ENCODE measurements around the gene TSPAN9.

DNA sequence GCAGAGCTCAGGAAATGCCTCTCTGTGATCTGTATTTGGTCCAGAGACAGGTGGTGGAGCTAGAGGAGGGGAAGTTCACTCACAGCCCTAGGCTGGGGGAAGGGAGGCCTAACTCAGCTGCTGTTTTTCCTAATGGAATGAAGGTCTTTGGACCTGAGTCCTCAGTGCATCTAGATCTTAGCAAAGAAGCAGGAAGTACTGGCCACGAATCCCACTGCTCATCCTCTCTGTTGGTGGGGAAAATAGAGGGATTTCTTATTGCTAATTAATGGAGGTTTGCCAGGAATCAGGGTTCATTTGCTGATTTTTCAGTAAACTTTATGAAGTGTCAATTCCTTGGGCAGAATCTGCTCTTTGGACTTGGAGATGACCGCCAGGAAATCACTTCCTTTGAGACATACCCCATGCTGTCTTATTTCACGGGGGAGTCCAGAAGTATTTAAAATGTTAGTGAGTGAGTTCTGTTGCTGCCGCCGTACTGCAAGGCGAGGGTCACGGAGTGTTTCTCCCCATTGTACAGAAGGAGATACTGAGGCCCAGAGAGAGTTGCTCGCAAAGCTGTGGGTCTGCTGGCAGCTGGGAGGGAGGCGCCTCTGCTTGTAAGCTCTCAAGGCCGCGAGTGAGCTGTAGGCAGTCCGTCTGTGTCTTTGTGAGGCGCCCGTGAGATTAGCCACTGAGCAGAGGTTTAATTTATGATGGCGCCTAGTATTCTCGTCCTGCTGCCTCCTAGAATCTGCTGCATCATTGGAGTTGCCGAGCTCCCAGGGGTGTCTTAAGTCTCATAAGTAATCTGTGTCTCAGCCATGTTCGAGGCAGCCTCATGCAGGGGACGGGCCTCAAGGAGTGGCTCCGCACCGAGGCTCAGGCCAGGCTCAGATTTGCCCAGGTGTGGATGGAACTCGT is 88.2 kb downstream of the TSPAN9 start:
- TF ChIP-seq, protein P1, sequence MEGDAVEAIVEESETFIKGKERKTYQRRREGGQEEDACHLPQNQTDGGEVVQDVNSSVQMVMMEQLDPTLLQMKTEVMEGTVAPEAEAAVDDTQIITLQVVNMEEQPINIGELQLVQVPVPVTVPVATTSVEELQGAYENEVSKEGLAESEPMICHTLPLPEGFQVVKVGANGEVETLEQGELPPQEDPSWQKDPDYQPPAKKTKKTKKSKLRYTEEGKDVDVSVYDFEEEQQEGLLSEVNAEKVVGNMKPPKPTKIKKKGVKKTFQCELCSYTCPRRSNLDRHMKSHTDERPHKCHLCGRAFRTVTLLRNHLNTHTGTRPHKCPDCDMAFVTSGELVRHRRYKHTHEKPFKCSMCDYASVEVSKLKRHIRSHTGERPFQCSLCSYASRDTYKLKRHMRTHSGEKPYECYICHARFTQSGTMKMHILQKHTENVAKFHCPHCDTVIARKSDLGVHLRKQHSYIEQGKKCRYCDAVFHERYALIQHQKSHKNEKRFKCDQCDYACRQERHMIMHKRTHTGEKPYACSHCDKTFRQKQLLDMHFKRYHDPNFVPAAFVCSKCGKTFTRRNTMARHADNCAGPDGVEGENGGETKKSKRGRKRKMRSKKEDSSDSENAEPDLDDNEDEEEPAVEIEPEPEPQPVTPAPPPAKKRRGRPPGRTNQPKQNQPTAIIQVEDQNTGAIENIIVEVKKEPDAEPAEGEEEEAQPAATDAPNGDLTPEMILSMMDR (IDR thresholded peaks at IDR 0.05), result no peak
- TF ChIP-seq, protein P2, sequence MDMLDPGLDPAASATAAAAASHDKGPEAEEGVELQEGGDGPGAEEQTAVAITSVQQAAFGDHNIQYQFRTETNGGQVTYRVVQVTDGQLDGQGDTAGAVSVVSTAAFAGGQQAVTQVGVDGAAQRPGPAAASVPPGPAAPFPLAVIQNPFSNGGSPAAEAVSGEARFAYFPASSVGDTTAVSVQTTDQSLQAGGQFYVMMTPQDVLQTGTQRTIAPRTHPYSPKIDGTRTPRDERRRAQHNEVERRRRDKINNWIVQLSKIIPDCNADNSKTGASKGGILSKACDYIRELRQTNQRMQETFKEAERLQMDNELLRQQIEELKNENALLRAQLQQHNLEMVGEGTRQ (IDR thresholded peaks at IDR 0.05), result no peak
- TF ChIP-seq RARB (CRISPR knock-in tag; IDR thresholded peaks at IDR 0.05) (no peak), CEBPB (IDR thresholded peaks at IDR 0.05) (no peak), POLR2AphosphoS2 (conservative IDR thresholded peaks at IDR 0.05; ENCODE audit: low read length) (no peak), CHD4 (IDR thresholded peaks at IDR 0.05; ENCODE audit: borderline replicate concordance) (no peak), NPAS2 (CRISPR knock-in tag; IDR thresholded peaks at IDR 0.05; ENCODE audit: borderline replicate concordance) (no peak), JUNB (IDR thresholded peaks at IDR 0.05) (no peak), RFX5 (IDR thresholded peaks at IDR 0.05) (no peak), RAD21 (conservative IDR thresholded peaks at IDR 0.05 in 1 of 2, IDR thresholded peaks at IDR 0.05 in 1 of 2) (no peak), MAFK (IDR thresholded peaks at IDR 0.05; ENCODE audit: partially characterized antibody) (no peak), ZSCAN20 (CRISPR knock-in tag; IDR thresholded peaks at IDR 0.05) (no peak)
- TF ChIP-seq, protein P3, sequence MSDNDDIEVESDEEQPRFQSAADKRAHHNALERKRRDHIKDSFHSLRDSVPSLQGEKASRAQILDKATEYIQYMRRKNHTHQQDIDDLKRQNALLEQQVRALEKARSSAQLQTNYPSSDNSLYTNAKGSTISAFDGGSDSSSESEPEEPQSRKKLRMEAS (IDR thresholded peaks at IDR 0.05), result no peak
- TF ChIP-seq, protein P4, sequence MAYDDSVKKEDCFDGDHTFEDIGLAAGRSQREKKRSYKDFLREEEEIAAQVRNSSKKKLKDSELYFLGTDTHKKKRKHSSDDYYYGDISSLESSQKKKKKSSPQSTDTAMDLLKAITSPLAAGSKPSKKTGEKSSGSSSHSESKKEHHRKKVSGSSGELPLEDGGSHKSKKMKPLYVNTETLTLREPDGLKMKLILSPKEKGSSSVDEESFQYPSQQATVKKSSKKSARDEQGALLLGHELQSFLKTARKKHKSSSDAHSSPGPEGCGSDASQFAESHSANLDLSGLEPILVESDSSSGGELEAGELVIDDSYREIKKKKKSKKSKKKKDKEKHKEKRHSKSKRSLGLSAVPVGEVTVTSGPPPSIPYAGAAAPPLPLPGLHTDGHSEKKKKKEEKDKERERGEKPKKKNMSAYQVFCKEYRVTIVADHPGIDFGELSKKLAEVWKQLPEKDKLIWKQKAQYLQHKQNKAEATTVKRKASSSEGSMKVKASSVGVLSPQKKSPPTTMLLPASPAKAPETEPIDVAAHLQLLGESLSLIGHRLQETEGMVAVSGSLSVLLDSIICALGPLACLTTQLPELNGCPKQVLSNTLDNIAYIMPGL (CRISPR knock-in tag; IDR thresholded peaks at IDR 0.05; ENCODE audit: borderline replicate concordance), result no peak
